ENCODE measurements around the gene SOX18.

GRCh38 chr20:64027981-64028685, 21.3 kb downstream of the SOX18 start:
- TF ChIP-seq ESRRA (CRISPR knock-in tag; IDR thresholded peaks at IDR 0.05; ENCODE audit: low read depth) (no peak), CREM (IDR thresholded peaks at IDR 0.05) (no peak), CREM (CRISPR knock-in tag; IDR thresholded peaks at IDR 0.05) (no peak), ZNF619 (CRISPR knock-in tag; IDR thresholded peaks at IDR 0.05) (no peak), THAP7 (CRISPR knock-in tag; IDR thresholded peaks at IDR 0.05) (no peak), CTCF (CRISPR knock-in tag; IDR thresholded peaks at IDR 0.05) (no peak), HDAC2 (CRISPR knock-in tag; IDR thresholded peaks at IDR 0.05) (no peak), HIVEP1 (CRISPR knock-in tag; IDR thresholded peaks at IDR 0.05) (no peak), EP300 (IDR thresholded peaks at IDR 0.05; ENCODE audit: low read depth in 2 of 2, low read length in 2 of 2) (no peak), EP300 (CRISPR knock-in tag; IDR thresholded peaks at IDR 0.05; ENCODE audit: borderline replicate concordance) (no peak), BCL3 (CRISPR knock-in tag; IDR thresholded peaks at IDR 0.05) (no peak), JUNB (CRISPR knock-in tag; IDR thresholded peaks at IDR 0.05; ENCODE audit: borderline replicate concordance) (no peak), SP4 (CRISPR knock-in tag; IDR thresholded peaks at IDR 0.05) (no peak), ZBTB3 (CRISPR knock-in tag; IDR thresholded peaks at IDR 0.05; ENCODE audit: borderline replicate concordance, low read depth) (no peak), TAF1 (CRISPR knock-in tag; IDR thresholded peaks at IDR 0.05) (no peak)

Measured in HepG2 (cell line).